MM.1S (cell line): ENCODE measurements around the gene ILF2.

Source experiments
- DNase-seq: peaks from one replicate; pipeline ENCODE4 v3.0.0-alpha.2; 2015
- H2AFZ ChIP-seq: fragments of 300-600 bp; sonication (generic); 2 replicates; pipeline ENCODE4 v1.6.0; 2016; ENCODE audit warnings: antibody characterized with exemption, low read length
- H3F3A ChIP-seq: fragments of 300-600 bp; sonication (generic); 2 replicates; pipeline ENCODE4 v1.6.1; 2016; ENCODE audit warnings: mild to moderate bottlenecking, antibody characterized with exemption, low read length, moderate library complexity, mixed read lengths; ENCODE audit not compliant: insufficient read depth
- H3K27ac ChIP-seq: fragments of 300-600 bp; sonication (generic); 2 replicates; pipeline ENCODE4 v1.5.1; 2016; ENCODE audit warnings: mild to moderate bottlenecking, low read length
- H3K27me3 ChIP-seq: fragments of 300-600 bp; sonication (generic); replicated peaks from 2 replicates; pipeline ENCODE4 v1.6.0; 2016; ENCODE audit warnings: low read length; ENCODE audit not compliant: insufficient read depth
- H3K36me3 ChIP-seq: fragments of 300-600 bp; sonication (generic); replicated peaks from 2 replicates; pipeline ENCODE4 v1.6.1; 2016; ENCODE audit warnings: mild to moderate bottlenecking, low read length, mixed read lengths; ENCODE audit not compliant: insufficient read depth
- H3K4me1 ChIP-seq: fragments of 300-600 bp; sonication (generic); 2 replicates; pipeline ENCODE4 v1.6.1; 2016; ENCODE audit warnings: low read length, mixed read lengths
- H3K4me2 ChIP-seq: fragments of 300-600 bp; sonication (generic); 2 replicates; pipeline ENCODE4 v1.6.0; 2016; ENCODE audit warnings: low read depth, low read length
- H3K4me3 ChIP-seq: fragments of 300-600 bp; sonication (generic); 2 replicates; pipeline ENCODE4 v1.5.1; 2016; ENCODE audit warnings: low read length, mixed read lengths
- H3K79me2 ChIP-seq: fragments of 300-600 bp; sonication (generic); 2 replicates; pipeline ENCODE4 v1.6.1; 2016; ENCODE audit warnings: mixed run types, low read length, mixed read lengths
- H3K9ac ChIP-seq: fragments of 300-600 bp; sonication (generic); 2 replicates; pipeline ENCODE4 v1.6.1; 2016; ENCODE audit warnings: low read length, mixed read lengths
- H3K9me2 ChIP-seq: fragments of 300-600 bp; sonication (generic); replicated peaks from 2 replicates; pipeline ENCODE4 v1.6.1; 2016; ENCODE audit warnings: mild to moderate bottlenecking, low read length, mixed read lengths; ENCODE audit not compliant: insufficient read depth
- H3K9me3 ChIP-seq: fragments of 300-600 bp; sonication (generic); replicated peaks from 2 replicates; pipeline ENCODE4 v1.6.1; 2016; ENCODE audit warnings: mild to moderate bottlenecking, low read length, mixed read lengths; ENCODE audit not compliant: insufficient read depth
- H4K20me1 ChIP-seq: fragments of 300-600 bp; sonication (generic); 2 replicates; pipeline ENCODE4 v1.6.1; 2016; ENCODE audit warnings: mild to moderate bottlenecking, low read length, moderate library complexity, mixed read lengths; ENCODE audit not compliant: insufficient read depth
- CTCF ChIP-seq: fragments of 300-600 bp; sonication (generic); IDR thresholded peaks from 2 replicates; pipeline ENCODE4 v1.5.1; 2016; ENCODE audit warnings: antibody characterized with exemption, low read length, mixed read lengths
- EZH2 ChIP-seq: fragments of 300-600 bp; sonication (generic); optimal IDR thresholded peaks from 2 replicates; pipeline ENCODE3; 2017; ENCODE audit warnings: low read depth, mild to moderate bottlenecking, antibody characterized with exemption, low read length, mixed read lengths
- EZH2phosphoT487 ChIP-seq: fragments of 300-600 bp; sonication (generic); IDR thresholded peaks from 2 replicates; pipeline ENCODE4 v1.6.1; 2018; ENCODE audit warnings: antibody characterized with exemption, low read length

The ILF2 gene

GRCh38 chr1:153612111-153612754 lies 58.6 kb downstream of the ILF2 start:
- no peaks in the 10 kb centered on the region for H3K36me3 ChIP-seq
- no peak overlapping the region for H3K27ac ChIP-seq
- H3K9me2 ChIP-seq: no peaks in the 10 kb centered on the region
- H3K9ac ChIP-seq: no peak overlapping the region
- no peak overlapping the region for H3K4me3 ChIP-seq
- no peak overlapping the region for H3K4me2 ChIP-seq
- H2AFZ ChIP-seq: no peak overlapping the region
- no peaks in the 10 kb centered on the region for H3K4me1 ChIP-seq
- no peak for DNase-seq
- H4K20me1 ChIP-seq: no peaks in the 10 kb centered on the region
- H3F3A ChIP-seq: no peaks in the 10 kb centered on the region
- TF ChIP-seq EZH2: no peak
- no peak for TF ChIP-seq EZH2phosphoT487
- TF ChIP-seq CTCF: no peak
- no peaks in the 10 kb centered on the region for H3K9me3 ChIP-seq
- no peaks in the 10 kb centered on the region for H3K79me2 ChIP-seq
- no peaks in the 10 kb centered on the region for H3K27me3 ChIP-seq
